Measurements from ENCODE around the gene ELAVL3.
"Not testable (repeated sequence)": the region's sequence is repeated elsewhere in the genome, so short reads cannot be mapped to it uniquely, and the experiment has no call there.

DNA sequence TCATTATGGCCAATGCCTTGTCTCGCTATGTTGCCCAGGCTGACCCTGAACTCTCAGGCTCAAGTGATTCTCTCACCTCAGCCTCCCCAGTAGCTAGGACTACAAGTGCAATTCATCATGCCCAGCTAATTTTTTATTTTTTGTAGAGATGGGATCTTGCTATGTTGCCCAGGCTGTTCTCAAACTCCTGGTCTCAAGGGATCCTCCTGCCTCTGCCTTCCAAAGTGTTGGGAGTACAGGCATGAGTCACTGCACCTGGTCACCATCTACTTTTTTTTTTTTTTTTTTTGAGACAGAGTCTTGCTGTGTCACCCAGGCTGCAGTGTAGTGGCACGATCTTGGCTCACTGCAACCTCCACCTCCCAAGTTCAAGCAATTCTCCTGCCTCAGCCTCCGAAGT is 5.5 kb downstream of the ELAVL3 start:
- TF ChIP-seq, protein P1, sequence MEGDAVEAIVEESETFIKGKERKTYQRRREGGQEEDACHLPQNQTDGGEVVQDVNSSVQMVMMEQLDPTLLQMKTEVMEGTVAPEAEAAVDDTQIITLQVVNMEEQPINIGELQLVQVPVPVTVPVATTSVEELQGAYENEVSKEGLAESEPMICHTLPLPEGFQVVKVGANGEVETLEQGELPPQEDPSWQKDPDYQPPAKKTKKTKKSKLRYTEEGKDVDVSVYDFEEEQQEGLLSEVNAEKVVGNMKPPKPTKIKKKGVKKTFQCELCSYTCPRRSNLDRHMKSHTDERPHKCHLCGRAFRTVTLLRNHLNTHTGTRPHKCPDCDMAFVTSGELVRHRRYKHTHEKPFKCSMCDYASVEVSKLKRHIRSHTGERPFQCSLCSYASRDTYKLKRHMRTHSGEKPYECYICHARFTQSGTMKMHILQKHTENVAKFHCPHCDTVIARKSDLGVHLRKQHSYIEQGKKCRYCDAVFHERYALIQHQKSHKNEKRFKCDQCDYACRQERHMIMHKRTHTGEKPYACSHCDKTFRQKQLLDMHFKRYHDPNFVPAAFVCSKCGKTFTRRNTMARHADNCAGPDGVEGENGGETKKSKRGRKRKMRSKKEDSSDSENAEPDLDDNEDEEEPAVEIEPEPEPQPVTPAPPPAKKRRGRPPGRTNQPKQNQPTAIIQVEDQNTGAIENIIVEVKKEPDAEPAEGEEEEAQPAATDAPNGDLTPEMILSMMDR (IDR thresholded peaks at IDR 0.05) = not testable (repeated sequence)
- not testable (repeated sequence) for TF ChIP-seq POLR2A, EP300 (IDR thresholded peaks at IDR 0.05)

Measured in tibial nerve (tissue), 4 donors.